ENCODE data around the gene RUFY3. TPM values are rescaled to one million over a fixed set of nuclear protein-coding genes. Genes with fewer than 3 reads are reported as not detected.

The RUFY3 gene
- total RNA-seq, 1 donor from 2014 or later: 80.9 TPM

DNA sequence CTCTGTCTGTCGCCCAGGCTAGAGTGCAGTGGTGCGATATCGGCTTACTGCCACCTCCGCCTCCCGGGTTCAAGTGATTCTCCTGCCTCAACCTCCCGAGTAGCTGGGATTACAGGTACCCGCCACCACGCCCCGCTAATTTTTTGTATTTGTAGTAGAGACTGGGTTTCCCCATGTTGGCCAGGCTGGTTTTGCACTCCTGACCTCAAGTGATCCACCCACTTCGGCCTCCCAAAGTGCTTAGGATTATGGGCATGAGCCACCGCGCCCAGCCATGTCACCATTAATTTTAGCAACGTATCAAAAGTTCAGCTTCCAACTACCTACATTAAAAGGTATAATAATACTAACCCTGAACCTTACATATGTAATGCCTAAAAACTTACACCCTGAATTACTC is 34.4 kb upstream of the RUFY3 start:
- Histone ChIP-seq H3K9me3 (ENCODE audit: low read depth) (no peaks in the 10 kb centered on the region), H3K27me3 (peaks cover 5% of the 10 kb centered on the region), H2AFZ (replicated peaks) (peak overlapping the region; percentile 68), H3K36me3 (no peaks in the 10 kb centered on the region), H4K20me1 (ENCODE audit: low read depth) (peaks cover 18% of the 10 kb centered on the region), H3K79me2 (ENCODE audit: low read depth) (peaks cover 40% of the 10 kb centered on the region), H3K4me2 (peak overlapping the region; percentile 92), H3K4me1 (peaks cover 17% of the 10 kb centered on the region), H3K9ac (peak overlapping the region; percentile 66), H3F3A (ENCODE audit: low read depth) (peaks cover 19% of the 10 kb centered on the region), H3K4me3 (peak overlapping the region; percentile 90), H3K27ac (peak overlapping the region; percentile 81)
- H3K9me3 Mint-ChIP-seq: no peaks in the 10 kb centered on the region
- H3K36me3 Mint-ChIP-seq: peaks cover 3% of the 10 kb centered on the region
- H3K4me3 Mint-ChIP-seq: peak overlapping the region; percentile 98
- no peak for TF ChIP-seq EZH2phosphoT487 (IDR thresholded peaks at IDR 0.05)
- TF ChIP-seq EZH2 (IDR thresholded peaks at IDR 0.05): no peak
- TF ChIP-seq, protein P1, sequence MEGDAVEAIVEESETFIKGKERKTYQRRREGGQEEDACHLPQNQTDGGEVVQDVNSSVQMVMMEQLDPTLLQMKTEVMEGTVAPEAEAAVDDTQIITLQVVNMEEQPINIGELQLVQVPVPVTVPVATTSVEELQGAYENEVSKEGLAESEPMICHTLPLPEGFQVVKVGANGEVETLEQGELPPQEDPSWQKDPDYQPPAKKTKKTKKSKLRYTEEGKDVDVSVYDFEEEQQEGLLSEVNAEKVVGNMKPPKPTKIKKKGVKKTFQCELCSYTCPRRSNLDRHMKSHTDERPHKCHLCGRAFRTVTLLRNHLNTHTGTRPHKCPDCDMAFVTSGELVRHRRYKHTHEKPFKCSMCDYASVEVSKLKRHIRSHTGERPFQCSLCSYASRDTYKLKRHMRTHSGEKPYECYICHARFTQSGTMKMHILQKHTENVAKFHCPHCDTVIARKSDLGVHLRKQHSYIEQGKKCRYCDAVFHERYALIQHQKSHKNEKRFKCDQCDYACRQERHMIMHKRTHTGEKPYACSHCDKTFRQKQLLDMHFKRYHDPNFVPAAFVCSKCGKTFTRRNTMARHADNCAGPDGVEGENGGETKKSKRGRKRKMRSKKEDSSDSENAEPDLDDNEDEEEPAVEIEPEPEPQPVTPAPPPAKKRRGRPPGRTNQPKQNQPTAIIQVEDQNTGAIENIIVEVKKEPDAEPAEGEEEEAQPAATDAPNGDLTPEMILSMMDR (IDR thresholded peaks at IDR 0.05): no peak
- peaks cover 5% of the 10 kb centered on the region for H3K27me3 Mint-ChIP-seq (ENCODE audit: insufficient read depth, low read depth)
- no peak for DNase-seq (ENCODE audit: low spot score)
- peaks cover 32% of the 10 kb centered on the region for H3K4me1 Mint-ChIP-seq
- H3K27ac Mint-ChIP-seq: peak overlapping the region; percentile 99

DNA sequence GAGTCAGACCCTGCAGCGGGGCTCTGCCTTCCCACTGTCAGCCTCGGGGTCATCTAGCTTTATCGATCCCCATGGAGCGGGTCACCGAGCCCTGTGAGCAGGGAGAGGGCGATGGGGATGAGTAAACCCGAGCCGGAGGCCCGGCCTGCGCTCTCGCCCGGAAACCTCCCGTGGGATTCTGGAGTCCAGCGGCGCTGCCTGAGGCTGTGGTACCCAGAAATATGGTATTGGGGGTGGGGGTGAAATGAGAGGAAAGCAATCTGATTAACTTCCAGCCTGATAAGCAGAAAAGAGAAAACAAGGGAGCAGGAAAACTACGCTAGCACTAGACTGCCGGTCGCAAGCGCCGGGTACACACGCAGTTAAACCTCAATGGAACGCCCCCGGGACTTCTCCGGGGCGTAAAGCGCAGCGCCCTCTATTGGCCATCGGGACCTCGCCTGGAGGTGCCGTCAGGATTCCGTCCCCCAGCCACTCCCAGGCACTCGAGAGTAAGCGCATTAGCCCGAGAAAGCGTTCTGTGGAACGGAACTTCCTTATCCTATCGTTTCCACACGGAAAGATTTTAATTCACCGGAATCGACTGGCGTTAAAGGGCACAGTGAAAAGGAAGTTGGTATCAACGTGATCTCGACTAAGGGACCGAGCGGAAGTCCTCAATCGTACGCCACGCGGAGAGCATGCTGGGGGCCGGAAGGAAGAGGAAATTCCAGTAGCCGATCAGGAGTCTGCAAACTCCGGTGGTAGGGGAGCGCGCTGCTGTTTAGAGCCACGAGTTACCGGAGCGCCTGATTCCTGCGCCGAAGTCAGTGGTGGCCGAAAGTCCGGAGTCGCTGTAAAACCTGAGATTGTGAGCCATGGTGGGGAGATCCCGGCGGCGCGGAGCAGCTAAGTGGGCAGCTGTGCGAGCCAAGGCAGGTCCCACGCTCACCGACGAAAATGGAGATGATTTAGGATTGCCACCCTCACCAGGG is 33.7 kb upstream of the RUFY3 start, which contains the start of gene UTP3:
UTP3 (plus strand) TSS at position 712 of the 974 bp plus-strand sequence; CDS start at position 858, 146 bp downstream.
- peak within 1 kb of the TSS; percentile 99 for H3K27ac Mint-ChIP-seq
- H3K79me2 ChIP-seq (ENCODE audit: low read depth): peaks cover 45% of the 10 kb centered on the region
- H2AFZ ChIP-seq (replicated peaks): peak within 1 kb of the TSS; percentile 68
- peaks cover 5% of the 10 kb centered on the region for H3K27me3 ChIP-seq
- H3K36me3 Mint-ChIP-seq: peaks cover 3% of the 10 kb centered on the region
- H3K27ac ChIP-seq: peak within 1 kb of the TSS; percentile 81
- peaks cover 19% of the 10 kb centered on the region for H3F3A ChIP-seq (ENCODE audit: low read depth)
- H3K9ac ChIP-seq: peak within 1 kb of the TSS; percentile 66
- peak within 1 kb of the TSS; percentile 90 for H3K4me3 ChIP-seq
- TF ChIP-seq EZH2 (IDR thresholded peaks at IDR 0.05): peak; percentile 78
- TF ChIP-seq, protein P1 (IDR thresholded peaks at IDR 0.05): peak; percentile 98
- TF ChIP-seq EZH2phosphoT487 (IDR thresholded peaks at IDR 0.05): no peak
- peak within 1 kb of the TSS; percentile 98 for H3K4me3 Mint-ChIP-seq
- peaks cover 32% of the 10 kb centered on the region for H3K4me1 Mint-ChIP-seq
- no peaks in the 10 kb centered on the region for H3K9me3 ChIP-seq (ENCODE audit: low read depth)
- peaks cover 18% of the 10 kb centered on the region for H4K20me1 ChIP-seq (ENCODE audit: low read depth)
- DNase-seq (ENCODE audit: low spot score): peak; percentile 97
- H3K4me2 ChIP-seq: peak within 1 kb of the TSS; percentile 92
- no peaks in the 10 kb centered on the region for H3K9me3 Mint-ChIP-seq
- H3K36me3 ChIP-seq: no peaks in the 10 kb centered on the region
- H3K27me3 Mint-ChIP-seq (ENCODE audit: insufficient read depth, low read depth): peaks cover 5% of the 10 kb centered on the region
- H3K4me1 ChIP-seq: peaks cover 17% of the 10 kb centered on the region

DNA sequence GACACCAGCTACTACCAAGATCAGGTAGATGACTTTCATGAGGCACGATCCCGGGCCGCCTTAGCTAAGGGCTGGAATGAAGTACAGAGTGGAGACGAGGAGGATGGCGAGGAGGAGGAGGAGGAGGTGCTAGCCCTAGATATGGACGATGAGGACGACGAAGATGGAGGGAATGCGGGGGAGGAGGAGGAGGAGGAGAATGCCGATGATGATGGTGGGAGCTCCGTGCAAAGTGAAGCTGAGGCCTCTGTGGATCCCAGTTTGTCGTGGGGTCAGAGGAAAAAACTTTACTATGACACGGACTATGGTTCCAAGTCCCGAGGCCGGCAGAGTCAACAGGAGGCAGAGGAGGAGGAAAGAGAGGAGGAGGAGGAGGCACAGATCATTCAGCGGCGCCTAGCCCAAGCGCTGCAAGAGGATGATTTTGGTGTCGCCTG is 33.0 kb upstream of the RUFY3 start:
- H3K4me3 Mint-ChIP-seq: peak overlapping the region; percentile 98
- peaks cover 19% of the 10 kb centered on the region for H3F3A ChIP-seq (ENCODE audit: low read depth)
- H3K9ac ChIP-seq: peak overlapping the region; percentile 63
- peaks cover 3% of the 10 kb centered on the region for H3K36me3 Mint-ChIP-seq
- DNase-seq (ENCODE audit: low spot score): peak; percentile 17
- no peak for TF ChIP-seq EZH2 (IDR thresholded peaks at IDR 0.05)
- no peak for TF ChIP-seq EZH2phosphoT487 (IDR thresholded peaks at IDR 0.05)
- TF ChIP-seq, protein P1 (IDR thresholded peaks at IDR 0.05): no peak
- H3K4me3 ChIP-seq: peak overlapping the region; percentile 90
- peak overlapping the region; percentile 99 for H3K27ac Mint-ChIP-seq
- H3K4me2 ChIP-seq: peak overlapping the region; percentile 92
- H3K79me2 ChIP-seq (ENCODE audit: low read depth): peaks cover 45% of the 10 kb centered on the region
- peak overlapping the region; percentile 81 for H3K27ac ChIP-seq
- H3K4me1 Mint-ChIP-seq: peaks cover 32% of the 10 kb centered on the region
- peaks cover 17% of the 10 kb centered on the region for H3K4me1 ChIP-seq
- H3K9me3 ChIP-seq (ENCODE audit: low read depth): no peaks in the 10 kb centered on the region
- no peaks in the 10 kb centered on the region for H3K9me3 Mint-ChIP-seq
- H4K20me1 ChIP-seq (ENCODE audit: low read depth): peaks cover 18% of the 10 kb centered on the region
- H3K27me3 ChIP-seq: peaks cover 5% of the 10 kb centered on the region
- peak overlapping the region; percentile 68 for H2AFZ ChIP-seq (replicated peaks)
- no peaks in the 10 kb centered on the region for H3K36me3 ChIP-seq
- peaks cover 5% of the 10 kb centered on the region for H3K27me3 Mint-ChIP-seq (ENCODE audit: insufficient read depth, low read depth)
